ENCODE data around the gene IGSF5. TPM values are rescaled to one million over a fixed set of nuclear protein-coding genes. Genes with fewer than 3 reads are reported as not detected.

The IGSF5 gene
- total RNA-seq, 1 experiment from 2014 or later: not detected

GRCh38 chr21:39807738-39808137, 62.8 kb downstream of the IGSF5 start:
- H3K36me3 ChIP-seq (ENCODE audit: insufficient read depth, low read length, poor library complexity, severe bottlenecking): no peaks in the 10 kb centered on the region
- TF ChIP-seq EZH2 (IDR thresholded peaks at IDR 0.05; ENCODE audit: borderline replicate concordance, low read depth, low read length, poor library complexity, severe bottlenecking) (no peak), CTCF (conservative IDR thresholded peaks at IDR 0.05; ENCODE audit: low read depth, low read length) (no peak)
- H3K27me3 ChIP-seq (replicated peaks; ENCODE audit: insufficient read depth, low read depth, low read length, poor library complexity): no peaks in the 10 kb centered on the region
- ChIA-PET POLR2A (ENCODE audit: low non-redundant PET) (no interaction called here), CTCF (no interaction called here)
- no peak for DNase-seq (ENCODE audit: low spot score)
- H3K9me3 ChIP-seq (ENCODE audit: low read depth, low read length, poor library complexity, severe bottlenecking): peaks cover 5% of the 10 kb centered on the region
- H3K4me1 ChIP-seq (ENCODE audit: insufficient read depth, low read length, poor library complexity, severe bottlenecking): no peaks in the 10 kb centered on the region
- intact Hi-C loops (cut with micrococcal nuclease; ENCODE audit: unreplicated experiment): no loop called here
- H3K27ac ChIP-seq (ENCODE audit: low read depth, low read length, poor library complexity, severe bottlenecking): no peak overlapping the region
- H3K4me3 ChIP-seq (ENCODE audit: low read depth, low read length, poor library complexity, severe bottlenecking): no peak overlapping the region
- no TSS peak for BruUV-seq (replicated peaks)

DNA sequence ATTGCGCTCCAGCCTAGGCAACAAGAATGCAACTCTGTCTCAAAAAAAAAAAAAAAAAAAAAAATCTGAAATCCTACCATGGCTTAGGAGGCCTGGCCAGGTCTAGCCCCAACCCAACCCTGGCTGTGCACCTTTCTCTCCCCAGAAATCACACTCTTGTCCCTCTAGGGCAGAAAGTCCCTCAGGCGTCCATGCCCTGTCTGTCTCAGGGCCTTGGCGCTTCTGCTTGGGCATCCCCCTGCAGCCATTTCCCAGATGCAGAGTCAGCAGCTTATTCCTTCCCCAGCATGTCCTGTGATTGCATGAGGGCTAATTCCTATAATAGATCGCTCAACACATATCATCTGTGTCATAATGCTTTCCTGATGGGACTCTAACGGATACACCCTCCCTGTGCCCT, 65.0 kb downstream of the IGSF5 start:
- POLR2A ChIA-PET (ENCODE audit: low non-redundant PET): no interaction called here

GRCh38 chr21:39812983-39813382, 68.0 kb downstream of the IGSF5 start:
- ChIA-PET CTCF (no interaction called here), POLR2A (ENCODE audit: low non-redundant PET) (no interaction called here)
- peaks cover 5% of the 10 kb centered on the region for H3K9me3 ChIP-seq (ENCODE audit: low read depth, low read length, poor library complexity, severe bottlenecking)
- H3K27me3 ChIP-seq (replicated peaks; ENCODE audit: insufficient read depth, low read depth, low read length, poor library complexity): no peaks in the 10 kb centered on the region
- BruUV-seq (replicated peaks): no TSS peak
- H3K4me1 ChIP-seq (ENCODE audit: insufficient read depth, low read length, poor library complexity, severe bottlenecking): no peaks in the 10 kb centered on the region
- intact Hi-C loops (cut with micrococcal nuclease; ENCODE audit: unreplicated experiment): no loop called here
- H3K27ac ChIP-seq (ENCODE audit: low read depth, low read length, poor library complexity, severe bottlenecking): no peak overlapping the region
- DNase-seq (ENCODE audit: low spot score): no peak
- TF ChIP-seq EZH2 (IDR thresholded peaks at IDR 0.05; ENCODE audit: borderline replicate concordance, low read depth, low read length, poor library complexity, severe bottlenecking) (no peak), CTCF (conservative IDR thresholded peaks at IDR 0.05; ENCODE audit: low read depth, low read length) (no peak)
- H3K4me3 ChIP-seq (ENCODE audit: low read depth, low read length, poor library complexity, severe bottlenecking): no peak overlapping the region
- no peaks in the 10 kb centered on the region for H3K36me3 ChIP-seq (ENCODE audit: insufficient read depth, low read length, poor library complexity, severe bottlenecking)

More for the DNA sequence above, 65.0 kb downstream of the IGSF5 start:
- Histone ChIP-seq H3K4me1 (ENCODE audit: insufficient read depth, low read length, poor library complexity, severe bottlenecking) (no peaks in the 10 kb centered on the region), H3K27me3 (replicated peaks; ENCODE audit: insufficient read depth, low read depth, low read length, poor library complexity) (no peaks in the 10 kb centered on the region), H3K27ac (ENCODE audit: low read depth, low read length, poor library complexity, severe bottlenecking) (no peak overlapping the region), H3K4me3 (ENCODE audit: low read depth, low read length, poor library complexity, severe bottlenecking) (no peak overlapping the region), H3K36me3 (ENCODE audit: insufficient read depth, low read length, poor library complexity, severe bottlenecking) (no peaks in the 10 kb centered on the region), H3K9me3 (ENCODE audit: low read depth, low read length, poor library complexity, severe bottlenecking) (peaks cover 5% of the 10 kb centered on the region)
- TF ChIP-seq EZH2 (IDR thresholded peaks at IDR 0.05; ENCODE audit: borderline replicate concordance, low read depth, low read length, poor library complexity, severe bottlenecking) (no peak), CTCF (conservative IDR thresholded peaks at IDR 0.05; ENCODE audit: low read depth, low read length) (no peak)
- DNase-seq (ENCODE audit: low spot score): no peak
- CTCF ChIA-PET: no interaction called here
- BruUV-seq (replicated peaks): no TSS peak
- intact Hi-C loops (cut with micrococcal nuclease; ENCODE audit: unreplicated experiment): no loop called here
